GM19463 (cell line): ENCODE data around the gene OSBP.
"Not testable (repeated sequence)": the region's sequence is repeated elsewhere in the genome, so short reads cannot be mapped to it uniquely, and the experiment has no call there.

ENCODE experiments used
- ATAC-seq: cut with Tn5 transposase; IDR thresholded peaks from one replicate; pipeline ENCODE4 v1.9.1; 2021; ENCODE audit warnings: mild to moderate bottlenecking, moderate library complexity; ENCODE audit not compliant: unreplicated experiment

Gene OSBP, protein sequence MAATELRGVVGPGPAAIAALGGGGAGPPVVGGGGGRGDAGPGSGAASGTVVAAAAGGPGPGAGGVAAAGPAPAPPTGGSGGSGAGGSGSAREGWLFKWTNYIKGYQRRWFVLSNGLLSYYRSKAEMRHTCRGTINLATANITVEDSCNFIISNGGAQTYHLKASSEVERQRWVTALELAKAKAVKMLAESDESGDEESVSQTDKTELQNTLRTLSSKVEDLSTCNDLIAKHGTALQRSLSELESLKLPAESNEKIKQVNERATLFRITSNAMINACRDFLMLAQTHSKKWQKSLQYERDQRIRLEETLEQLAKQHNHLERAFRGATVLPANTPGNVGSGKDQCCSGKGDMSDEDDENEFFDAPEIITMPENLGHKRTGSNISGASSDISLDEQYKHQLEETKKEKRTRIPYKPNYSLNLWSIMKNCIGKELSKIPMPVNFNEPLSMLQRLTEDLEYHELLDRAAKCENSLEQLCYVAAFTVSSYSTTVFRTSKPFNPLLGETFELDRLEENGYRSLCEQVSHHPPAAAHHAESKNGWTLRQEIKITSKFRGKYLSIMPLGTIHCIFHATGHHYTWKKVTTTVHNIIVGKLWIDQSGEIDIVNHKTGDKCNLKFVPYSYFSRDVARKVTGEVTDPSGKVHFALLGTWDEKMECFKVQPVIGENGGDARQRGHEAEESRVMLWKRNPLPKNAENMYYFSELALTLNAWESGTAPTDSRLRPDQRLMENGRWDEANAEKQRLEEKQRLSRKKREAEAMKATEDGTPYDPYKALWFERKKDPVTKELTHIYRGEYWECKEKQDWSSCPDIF

DNA sequence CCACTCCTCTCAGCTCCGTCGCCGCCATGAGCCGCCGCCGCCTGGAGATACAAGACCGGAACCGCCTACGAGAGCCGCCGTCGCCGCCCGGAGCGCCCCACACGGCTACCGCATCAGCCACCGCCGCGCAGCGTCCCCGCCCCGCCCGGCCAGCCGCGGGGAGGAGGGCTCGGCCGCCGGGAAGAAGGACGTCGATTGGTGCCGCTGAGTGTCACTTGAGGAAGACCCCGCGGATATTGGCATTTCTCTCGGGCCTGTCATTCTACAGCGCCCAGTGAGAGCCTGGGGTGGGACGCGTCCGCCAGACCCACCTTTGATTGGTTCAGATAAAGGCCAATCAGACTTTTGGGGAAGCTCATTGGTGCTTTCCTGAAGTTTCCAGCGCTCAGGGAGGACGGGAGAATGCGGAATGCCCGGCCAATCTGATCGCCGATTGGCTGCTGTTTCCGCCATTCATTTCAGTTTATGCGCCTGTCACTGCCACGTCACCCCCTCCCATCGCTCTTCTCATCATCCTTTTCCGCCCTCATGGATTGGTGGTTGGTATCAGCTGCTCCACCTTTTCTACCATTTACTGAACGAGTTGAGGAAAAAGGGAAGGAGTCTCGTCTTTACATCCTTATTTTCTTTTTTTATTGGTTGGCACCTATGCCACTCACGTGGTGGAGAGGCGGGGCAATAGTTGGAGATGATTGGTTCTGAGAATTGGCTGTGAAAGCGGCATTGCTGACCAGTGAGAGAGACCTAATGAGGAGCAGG lies at the start of gene OSBP:
TSS of gene OSBP (minus strand) at position 138 of the 759 bp plus-strand sequence. CDS start at position 28, 110 bp downstream.
- ATAC-seq = peak; percentile 81

DNA sequence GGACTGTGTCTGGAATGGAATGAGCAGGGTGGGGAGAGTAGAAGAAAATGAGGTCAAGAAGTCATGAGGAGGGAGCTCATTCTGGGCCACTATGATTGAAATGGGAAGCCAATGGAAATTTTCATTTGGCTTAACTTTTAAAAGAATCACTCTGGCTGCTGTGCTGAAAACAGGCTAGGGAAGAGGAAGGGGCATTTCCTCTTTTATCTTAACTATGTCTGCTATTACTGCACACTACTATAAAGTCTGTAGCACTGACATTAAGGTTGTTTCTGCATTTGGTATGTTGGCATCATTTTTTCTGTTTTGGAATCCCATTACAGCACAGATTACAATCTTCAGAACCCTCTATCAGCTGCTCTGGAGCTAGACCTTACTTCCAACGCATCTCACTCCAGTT lies 45.0 kb upstream of the OSBP start:
- ATAC-seq = no peak

DNA sequence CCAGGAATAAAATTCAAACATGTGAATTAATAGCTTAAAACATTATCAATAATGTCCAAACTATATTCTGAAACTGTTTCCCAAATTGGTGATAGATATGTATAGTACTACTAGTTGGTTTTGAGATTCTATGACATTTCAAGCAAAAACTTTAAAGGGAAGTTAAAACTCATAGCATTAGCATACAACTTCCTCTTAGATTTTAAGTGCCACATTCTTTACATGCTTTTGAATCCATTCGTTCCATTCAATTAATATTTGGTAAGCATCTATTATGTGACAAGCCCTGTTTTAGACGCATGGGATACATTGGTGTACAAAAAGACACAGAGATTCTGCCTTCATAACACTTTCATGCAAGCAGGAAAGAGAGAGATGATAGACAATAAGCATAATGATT lies 44.4 kb upstream of the OSBP start:
- no peak for ATAC-seq

DNA sequence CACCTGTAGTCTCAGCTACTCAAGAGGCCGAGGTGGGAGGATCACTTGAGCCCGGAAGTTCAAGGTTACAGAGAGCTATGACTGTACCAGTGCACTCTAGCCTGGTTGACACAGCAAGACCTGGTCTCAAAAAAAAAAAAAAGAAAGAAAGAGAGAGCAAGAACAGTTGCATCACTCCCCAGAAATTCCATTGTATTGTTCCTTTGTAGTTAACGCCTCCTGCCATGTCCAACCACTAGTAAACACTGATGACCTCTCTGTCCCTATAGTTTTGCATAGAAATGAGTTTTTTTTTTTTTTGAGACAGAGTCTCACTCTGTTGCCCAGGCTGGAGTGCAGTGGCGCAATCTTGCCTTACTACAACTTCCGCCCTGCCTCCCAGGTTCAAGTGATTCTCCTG lies 42.5 kb upstream of the OSBP start:
- no peak for ATAC-seq

DNA sequence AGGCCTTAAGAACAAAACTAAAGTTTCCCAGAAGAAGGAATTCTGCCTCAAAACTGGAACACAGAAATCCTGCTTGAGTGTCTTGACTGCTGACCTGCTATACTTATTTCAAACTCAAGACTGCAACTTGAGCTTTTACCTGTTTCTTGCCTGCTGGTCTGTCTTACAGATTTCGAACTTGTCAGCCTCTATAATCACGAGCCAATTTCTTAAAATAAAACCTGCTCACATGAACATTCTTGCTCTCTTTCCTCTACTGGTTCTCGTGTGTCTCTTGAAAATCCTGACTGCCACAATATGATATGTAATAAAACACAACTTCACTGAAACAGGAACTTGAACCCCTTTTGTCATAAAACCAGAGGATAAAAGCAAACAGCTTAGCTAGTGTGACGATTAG lies 39.3 kb upstream of the OSBP start:
- no peak for ATAC-seq

DNA sequence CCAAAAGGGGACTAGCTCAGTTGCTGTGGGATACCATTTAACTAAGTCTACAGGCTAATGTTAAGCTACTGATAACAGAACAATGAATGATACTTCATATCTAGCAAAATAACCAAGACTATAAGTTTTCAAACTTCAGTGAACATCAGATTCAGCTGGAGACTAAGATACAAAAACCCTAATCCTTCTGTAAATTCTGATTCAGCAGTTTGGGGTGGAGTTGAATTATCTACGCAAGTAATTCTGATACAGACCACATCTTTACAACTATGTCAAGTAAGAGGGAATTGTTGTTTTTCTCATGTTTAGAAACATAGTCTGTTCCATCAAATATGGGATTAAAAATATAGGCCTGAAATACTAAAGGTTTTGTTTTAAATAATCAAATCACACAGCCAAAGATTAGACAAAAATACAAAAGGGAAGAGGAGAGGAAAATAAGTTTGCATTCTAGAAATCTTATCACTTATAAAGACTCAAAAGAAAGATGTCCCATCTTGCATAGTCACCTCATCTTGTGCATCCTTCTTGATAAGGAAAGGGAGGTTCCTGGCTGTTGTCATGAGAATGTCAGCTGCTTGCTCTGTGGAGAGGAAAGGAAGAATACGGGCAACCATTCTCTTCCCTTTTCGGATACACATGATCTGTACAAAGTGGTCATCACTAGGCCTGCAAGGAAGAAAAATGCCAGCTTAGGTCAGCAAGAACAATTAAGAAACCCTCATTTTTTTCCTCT lies 31.8 kb upstream of the OSBP start:
- no peak for ATAC-seq

DNA sequence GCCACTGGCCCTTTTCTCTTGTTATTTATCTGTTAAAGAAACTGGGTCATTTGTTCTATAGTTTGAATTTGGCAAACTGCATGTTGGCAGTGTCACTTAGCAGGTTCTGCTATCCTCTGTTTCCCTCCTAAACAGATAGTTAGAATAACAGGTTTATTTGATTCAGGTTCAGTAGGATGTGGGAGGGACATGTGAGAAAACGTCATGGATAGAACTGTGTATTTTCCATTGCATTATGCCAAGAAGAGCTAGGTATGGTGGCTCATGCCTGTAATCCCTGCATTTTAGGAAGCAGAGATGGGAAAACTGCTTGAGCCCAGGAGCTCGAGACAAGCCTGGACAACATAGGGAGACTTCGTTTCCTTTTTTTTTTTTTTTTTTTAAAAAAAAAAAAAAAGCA lies 29.0 kb upstream of the OSBP start:
- no peak for ATAC-seq

DNA sequence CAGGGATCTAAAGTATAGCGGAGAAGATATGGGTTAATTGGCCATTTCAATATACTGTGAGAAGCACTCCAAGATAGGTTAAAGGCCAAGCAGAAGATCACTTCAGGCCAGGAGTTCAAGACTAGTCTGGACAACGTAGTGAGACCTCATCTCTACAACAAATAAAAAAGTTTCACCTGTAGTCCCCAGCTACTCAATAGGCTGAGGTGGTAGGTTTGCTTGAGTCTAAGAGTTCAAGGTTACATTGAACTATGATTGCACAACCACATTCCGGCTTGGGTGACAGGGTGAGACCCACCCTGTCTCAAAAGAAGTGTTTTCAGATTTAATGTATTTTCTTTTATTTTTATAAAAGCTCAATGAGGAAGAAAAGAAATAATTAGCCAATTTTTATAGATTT lies 27.8 kb upstream of the OSBP start:
- no peak for ATAC-seq

DNA sequence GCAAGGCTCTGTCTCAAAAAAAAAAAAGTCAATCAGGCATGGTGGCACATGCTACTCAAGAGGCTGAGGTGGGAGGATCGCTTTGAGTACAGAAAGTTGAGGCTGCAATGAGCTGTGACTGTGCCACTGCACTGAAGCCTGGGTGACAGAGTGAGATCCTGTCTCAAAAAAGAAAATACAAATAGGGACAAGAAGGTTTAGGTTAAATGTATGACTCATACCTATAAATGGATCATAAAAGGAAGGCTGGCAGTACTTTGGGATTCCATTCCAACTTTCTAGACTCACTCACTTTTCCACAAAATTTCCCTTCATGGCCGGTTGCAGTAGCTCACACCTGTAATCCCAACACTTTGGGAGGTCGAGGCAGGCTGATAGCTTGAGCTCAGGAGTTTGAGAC lies 25.6 kb upstream of the OSBP start:
- ATAC-seq = no peak

DNA sequence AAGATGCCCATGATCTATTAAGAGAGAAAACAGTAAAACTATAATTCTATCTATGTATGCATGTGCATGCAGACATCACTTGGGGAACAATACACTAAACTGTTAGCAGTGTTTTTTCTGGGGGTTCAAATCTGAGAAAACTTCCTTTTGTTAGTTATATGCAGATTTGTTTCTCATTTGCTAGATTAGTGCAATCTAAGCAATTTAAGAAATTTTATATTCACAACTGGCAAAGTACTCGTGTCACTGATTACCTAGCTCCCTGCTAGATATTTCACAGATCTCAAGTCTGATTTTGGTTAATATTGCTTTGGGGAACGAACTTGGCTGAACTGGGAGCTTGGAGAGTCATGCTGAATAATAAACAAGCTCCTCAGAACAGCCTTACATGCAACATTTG lies 14.9 kb upstream of the OSBP start:
- ATAC-seq = no peak

DNA sequence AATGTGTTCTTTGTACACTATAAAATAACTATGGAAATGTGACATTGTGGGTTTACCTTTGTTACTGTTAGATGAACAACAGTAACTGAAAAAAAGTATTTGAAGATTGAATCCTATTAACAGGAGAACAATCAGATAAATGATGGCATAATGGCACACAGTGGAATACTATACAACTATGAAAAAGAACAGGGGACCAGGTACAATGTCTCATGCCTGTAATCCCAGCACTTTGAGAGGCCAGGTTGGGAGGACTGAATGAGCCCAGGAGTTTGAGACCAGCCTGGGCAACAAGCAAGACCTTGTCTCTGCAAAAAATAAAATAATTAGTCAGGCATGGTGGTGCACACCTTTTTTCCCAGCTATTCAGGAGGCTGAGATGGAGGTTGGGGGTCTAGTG lies 14.4 kb upstream of the OSBP start:
- no peak for ATAC-seq

DNA sequence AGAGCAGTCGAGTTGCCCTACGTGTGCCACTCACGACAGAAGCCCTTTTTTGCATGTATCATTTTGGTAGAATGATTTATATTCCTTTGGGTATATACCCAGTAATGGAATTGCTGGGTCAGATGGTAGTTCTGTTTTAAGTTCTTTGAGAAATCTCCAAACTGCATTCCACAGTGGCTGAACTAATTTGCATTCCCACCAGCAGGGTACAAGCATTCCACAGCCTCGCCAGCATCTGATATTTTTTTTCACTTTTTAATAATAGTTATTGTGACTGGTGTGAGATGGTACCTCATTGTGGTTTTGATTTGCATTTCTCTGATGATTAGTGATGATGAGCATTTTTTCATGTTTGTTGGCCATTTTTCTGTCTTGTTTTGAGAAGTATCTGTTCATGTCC lies 11.4 kb upstream of the OSBP start:
- not testable (repeated sequence) for ATAC-seq

DNA sequence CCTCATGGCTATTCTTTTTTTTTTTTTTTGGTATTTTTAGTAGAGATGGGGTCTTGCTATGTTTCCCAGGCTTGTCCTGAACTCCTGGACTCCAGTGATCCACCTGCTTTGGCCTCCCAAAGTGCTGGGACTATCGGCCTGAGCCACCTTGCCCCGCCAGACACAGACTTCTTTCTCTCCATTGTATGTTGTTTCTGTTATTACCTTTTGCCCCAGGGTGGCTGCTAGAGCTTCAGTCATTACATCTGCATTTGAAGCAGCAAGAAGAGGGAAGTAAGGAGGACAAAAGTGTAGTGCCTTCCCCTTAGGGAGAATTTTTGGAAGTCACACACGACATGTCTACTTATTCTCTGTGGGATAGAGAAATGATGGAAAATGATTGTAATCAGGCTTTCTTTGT lies 10.1 kb upstream of the OSBP start:
- no peak for ATAC-seq

DNA sequence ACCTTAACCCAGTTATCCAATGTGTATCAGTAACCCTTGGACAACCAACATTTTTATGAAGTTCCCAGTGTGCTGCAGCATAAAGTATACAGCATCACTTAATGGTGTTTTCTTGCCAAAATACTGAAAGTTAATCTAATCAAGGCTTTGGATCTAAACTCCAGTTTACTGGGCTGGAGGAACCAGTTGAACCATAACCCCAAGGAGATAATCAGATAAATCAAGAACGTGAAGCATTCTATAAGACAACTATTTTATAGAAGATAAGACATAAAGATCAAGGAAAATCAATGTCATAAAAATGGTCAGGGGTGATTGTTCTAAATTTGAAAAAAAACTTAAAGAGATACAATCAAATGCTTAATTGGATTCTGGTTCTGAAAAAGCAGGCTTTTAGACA lies 2.3 kb upstream of the OSBP start:
- ATAC-seq = no peak

DNA sequence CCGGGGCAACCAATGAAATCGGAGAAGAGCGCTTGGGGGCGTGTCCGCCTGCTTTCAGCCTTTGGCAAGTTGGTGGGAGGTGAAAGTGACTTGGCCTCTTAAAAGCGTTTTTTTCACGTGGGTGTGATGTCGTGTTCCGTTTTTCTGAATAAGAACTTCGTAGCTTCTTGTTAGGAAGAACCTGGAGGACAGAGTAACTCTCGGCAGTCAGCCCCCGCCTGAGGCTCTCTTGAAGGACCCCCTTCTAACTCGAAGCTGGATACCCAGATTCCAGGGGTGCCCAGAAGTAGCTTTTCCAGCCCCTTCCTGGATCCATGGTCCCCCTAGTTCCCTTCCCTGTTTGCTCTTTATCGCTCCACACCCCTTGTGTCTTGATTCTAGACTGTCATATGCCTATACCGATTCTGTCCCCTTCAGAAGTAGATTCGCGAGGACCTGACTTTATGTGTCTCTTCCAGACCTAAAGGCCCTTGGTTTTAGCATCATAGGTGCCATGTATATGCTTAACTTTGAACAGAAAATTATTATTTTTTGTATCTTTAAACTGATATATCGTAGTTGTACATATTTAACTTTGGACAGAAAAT lies 915 bp upstream of the OSBP start:
- no peak for ATAC-seq

DNA sequence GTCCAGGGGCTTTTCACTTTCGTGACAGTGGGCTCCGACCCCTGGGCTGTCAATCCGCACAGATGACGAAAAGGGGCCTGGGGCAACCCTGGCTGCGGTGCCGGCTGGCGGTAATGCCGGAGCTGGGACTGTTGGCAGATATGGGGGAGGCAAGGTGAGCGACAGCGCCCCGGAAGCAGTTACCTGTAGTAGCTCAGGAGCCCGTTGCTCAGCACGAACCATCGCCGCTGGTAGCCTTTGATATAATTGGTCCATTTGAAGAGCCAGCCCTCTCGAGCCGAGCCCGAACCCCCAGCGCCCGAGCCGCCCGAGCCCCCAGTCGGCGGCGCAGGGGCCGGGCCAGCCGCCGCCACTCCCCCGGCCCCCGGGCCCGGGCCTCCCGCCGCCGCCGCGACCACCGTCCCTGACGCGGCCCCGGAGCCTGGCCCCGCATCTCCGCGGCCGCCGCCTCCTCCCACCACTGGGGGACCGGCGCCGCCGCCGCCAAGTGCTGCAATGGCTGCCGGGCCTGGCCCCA lies 396 bp downstream of the OSBP start:
- ATAC-seq = peak; percentile 9

DNA sequence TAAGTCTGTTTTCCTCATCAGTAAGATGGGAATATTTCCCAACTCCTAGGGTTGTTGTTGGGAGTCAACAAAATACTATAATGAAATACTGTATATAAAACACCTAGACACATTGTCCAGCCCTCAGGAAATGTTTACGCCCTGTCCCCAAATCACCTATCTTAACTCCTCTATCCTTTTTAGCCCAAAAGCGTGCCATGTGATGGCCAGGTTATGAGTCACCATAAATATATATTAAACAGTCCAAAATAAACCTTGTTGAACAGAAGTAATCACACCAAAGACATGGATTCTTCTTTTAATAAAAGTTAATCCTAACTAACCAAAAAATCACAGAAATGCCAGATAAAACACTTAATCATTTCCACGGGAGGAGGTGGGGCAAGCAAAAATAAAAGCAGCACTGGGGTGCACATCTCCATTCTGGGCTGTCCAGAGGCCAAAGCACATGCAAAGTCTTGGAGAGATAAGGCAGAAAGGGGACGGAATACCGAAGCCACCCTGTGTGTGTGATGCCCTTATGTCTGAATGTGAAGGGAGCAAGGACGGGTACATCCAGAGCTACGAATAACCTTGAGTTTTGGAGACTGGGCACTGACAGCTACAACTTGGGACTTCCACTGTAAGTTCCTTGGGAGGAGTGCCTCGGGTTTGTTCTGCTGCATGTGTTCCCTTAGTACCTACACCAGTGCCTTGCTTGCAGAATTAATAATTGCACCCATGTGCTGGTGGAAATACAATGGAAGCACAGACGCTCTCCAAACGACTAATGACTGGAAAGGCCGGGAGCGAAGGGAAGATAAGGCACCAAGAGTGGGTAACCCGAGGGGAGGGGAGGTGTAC lies 1.1 kb downstream of the OSBP start:
- no peak for ATAC-seq

DNA sequence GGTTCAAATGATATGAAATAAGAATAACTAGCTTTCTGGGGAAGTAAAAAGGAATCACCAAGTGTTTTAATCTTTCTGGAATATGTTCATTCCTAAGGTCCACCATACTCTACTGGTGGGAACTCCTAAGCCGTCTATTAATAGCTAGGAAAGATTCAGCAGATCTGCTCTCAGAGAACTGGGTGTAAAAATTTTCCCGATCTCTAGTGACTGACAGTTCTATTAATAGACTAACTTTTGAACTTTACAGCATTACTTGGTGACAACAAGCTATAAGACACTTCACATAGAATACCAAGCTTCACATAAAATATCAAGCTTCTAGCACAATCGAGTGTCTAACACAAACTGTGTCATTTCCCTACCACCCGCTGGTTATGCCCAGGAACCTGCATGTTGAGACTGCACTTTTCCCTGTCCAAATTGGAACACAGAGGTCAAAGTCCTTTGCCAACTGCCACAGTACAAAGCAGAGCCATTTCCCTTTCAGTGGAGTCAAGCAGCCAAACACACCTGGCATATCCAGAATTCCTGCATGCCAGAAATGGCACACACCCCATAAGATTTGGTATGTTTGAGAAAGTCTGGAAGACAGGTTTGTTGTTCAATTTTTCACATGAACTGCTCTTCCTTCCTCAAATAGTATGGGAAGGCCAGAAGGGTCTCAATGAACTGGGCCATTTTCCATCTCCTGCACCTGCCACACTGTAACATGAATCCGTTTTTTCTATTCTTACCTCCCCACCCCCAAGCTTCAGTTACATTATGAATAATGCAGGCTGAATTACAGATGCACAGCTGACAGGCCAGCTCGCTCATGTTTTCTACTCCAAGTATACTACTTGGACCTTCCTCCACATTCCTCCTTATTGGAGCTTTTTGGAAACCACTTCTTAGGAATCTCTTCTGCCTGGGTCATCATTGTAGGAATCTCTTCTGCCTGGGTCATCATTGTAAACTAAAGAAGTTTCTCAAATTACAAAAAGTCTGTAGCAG lies 3.7 kb downstream of the OSBP start:
- no peak for ATAC-seq
